ENCODE measurements around the gene KNL1.

Gene KNL1

GRCh38 chr15:40563426-40563825 lies 30.6 kb upstream of the KNL1 start:
- H3K9me3 ChIP-seq: no peaks in the 10 kb centered on the region

GRCh38 chr15:40564591-40565332 lies 29.3 kb upstream of the KNL1 start, which contains the start of gene CCDC32:
Gene CCDC32 (minus strand): TSS chr15:40565042. CDS start chr15:40563015, 2,027 bp downstream.
- Histone ChIP-seq H3K4me1 (ENCODE audit: control insufficient read depth in 1 of 2, insufficient read depth in 1 of 2, low read depth in 1 of 2, low read length in 1 of 2) (peaks cover 22 to 24% of the 10 kb centered on the region in 2 experiments), H3K9me3 (no peaks in the 10 kb centered on the region), H3K4me3 (ENCODE audit: low read depth in 1 of 2, low read length in 1 of 2) (peak within 1 kb of the TSS; percentile 80 to 99), H3K27ac (peak within 1 kb of the TSS; percentile 87), H3K36me3 (peaks cover 4% of the 10 kb centered on the region), H3K27me3 (peaks cover 24% of the 10 kb centered on the region)
- peak; percentile 31 for TF ChIP-seq CTCF (IDR thresholded peaks at IDR 0.05)

More at GRCh38 chr15:40563426-40563825, 30.6 kb upstream of the KNL1 start:
- Histone ChIP-seq H3K27me3 (peaks cover 20% of the 10 kb centered on the region), H3K27ac (no peak overlapping the region), H3K4me3 (ENCODE audit: low read depth in 1 of 2, low read length in 1 of 2) (no peak overlapping the region), H3K36me3 (peaks cover 4% of the 10 kb centered on the region), H3K4me1 (ENCODE audit: control insufficient read depth in 1 of 2, insufficient read depth in 1 of 2, low read depth in 1 of 2, low read length in 1 of 2) (peaks cover 12 to 13% of the 10 kb centered on the region in 2 experiments)
- TF ChIP-seq CTCF (IDR thresholded peaks at IDR 0.05): no peak

GRCh38 chr15:40565333-40566238 lies 28.5 kb upstream of the KNL1 start:
- peak overlapping the region; percentile 87 for H3K27ac ChIP-seq

GRCh38 chr15:40567111-40567510 lies 26.9 kb upstream of the KNL1 start:
- peaks cover 24% of the 10 kb centered on the region for H3K27me3 ChIP-seq
- no peaks in the 10 kb centered on the region for H3K9me3 ChIP-seq
- no peak overlapping the region for H3K27ac ChIP-seq
- no peak overlapping the region for H3K4me3 ChIP-seq (ENCODE audit: low read depth in 1 of 2, low read length in 1 of 2)
- peaks cover 28 to 30% of the 10 kb centered on the region in 2 experiments for H3K4me1 ChIP-seq (ENCODE audit: control insufficient read depth in 1 of 2, insufficient read depth in 1 of 2, low read depth in 1 of 2, low read length in 1 of 2)
- no peak for TF ChIP-seq CTCF (IDR thresholded peaks at IDR 0.05)
- peaks cover 1% of the 10 kb centered on the region for H3K36me3 ChIP-seq

More at GRCh38 chr15:40565333-40566238, 28.5 kb upstream of the KNL1 start:
- no peak for TF ChIP-seq CTCF (IDR thresholded peaks at IDR 0.05)
- peaks cover 28 to 30% of the 10 kb centered on the region in 2 experiments for H3K4me1 ChIP-seq (ENCODE audit: control insufficient read depth in 1 of 2, insufficient read depth in 1 of 2, low read depth in 1 of 2, low read length in 1 of 2)
- H3K9me3 ChIP-seq: no peaks in the 10 kb centered on the region
- peaks cover 4% of the 10 kb centered on the region for H3K36me3 ChIP-seq
- H3K27me3 ChIP-seq: peaks cover 24% of the 10 kb centered on the region
- peak overlapping the region; percentile 80 to 99 for H3K4me3 ChIP-seq (ENCODE audit: low read depth in 1 of 2, low read length in 1 of 2)

- no peak within 1 kb of the TSS for H3K27ac ChIP-seq
- peaks cover 24 to 26% of the 10 kb centered on the region in 2 experiments for H3K4me1 ChIP-seq (ENCODE audit: control insufficient read depth in 1 of 2, insufficient read depth in 1 of 2, low read depth in 1 of 2, low read length in 1 of 2)
- H3K36me3 ChIP-seq: peaks cover 5% of the 10 kb centered on the region
- peaks cover 24% of the 10 kb centered on the region for H3K27me3 ChIP-seq
- peak within 1 kb of the TSS; percentile 77 to 88 for H3K4me3 ChIP-seq (ENCODE audit: low read depth in 1 of 2, low read length in 1 of 2)
- TF ChIP-seq CTCF (IDR thresholded peaks at IDR 0.05): no peak
- no peaks in the 10 kb centered on the region for H3K9me3 ChIP-seq
Observed at GRCh38 chr15:40569129-40569953, 24.7 kb upstream of the KNL1 start, which contains the start of gene RPUSD2. Gene RPUSD2 (plus strand): TSS chr15:40569299. CDS start chr15:40569338, 39 bp downstream.
